ENCODE measurements around the gene PLA2G4B. TPM values are rescaled to one million over a fixed set of nuclear protein-coding genes. Genes with fewer than 3 reads are reported as not detected.

The PLA2G4B gene
- total and polyA plus RNA-seq, 2 of the 8 experiments (the other 6 are each of a cell fraction or from before 2014, with no cell fraction given) = 4.2 to 9.2 TPM

DNA sequence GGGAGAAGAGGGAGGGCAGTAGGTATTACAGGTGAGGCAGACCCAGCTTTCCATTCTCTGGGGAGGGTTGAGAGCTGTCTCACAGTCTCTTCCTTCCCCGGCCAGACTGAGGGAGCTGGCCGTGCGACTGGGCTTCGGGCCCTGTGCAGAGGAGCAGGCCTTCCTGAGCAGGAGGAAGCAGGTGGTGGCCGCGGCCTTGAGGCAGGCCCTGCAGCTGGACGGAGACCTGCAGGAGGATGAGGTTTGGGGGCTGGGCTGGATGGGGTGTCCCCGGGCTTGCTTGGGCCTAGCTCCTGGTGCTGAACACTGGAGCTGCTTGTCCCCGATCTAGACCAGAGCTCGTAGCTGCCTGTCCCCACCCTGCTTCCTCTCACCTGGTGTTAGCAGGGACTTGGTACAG lies 4.9 kb downstream of the PLA2G4B start:
- 82% methylated on average over 10 of the region's 10 CpGs; no CpG with 5 or more reads in 1 of the 2 experiments for WGBS, 2 experiments (ENCODE audit: extremely low coverage in 1 of 2, insufficient coverage in 1 of 2, insufficient read length in 1 of 2, insufficient replicate concordance in 2 of 2, low coverage in 1 of 2, low lambda C conversion rate in 2 of 2, missing lambda C conversion rate in 1 of 2)
- Histone ChIP-seq H3K23me2 (ENCODE audit: low read depth, low read length) (no peaks in the 10 kb centered on the region), H2BK12ac (ENCODE audit: low read depth, low read length) (no peak overlapping the region), H2BK120ac (replicated peaks; ENCODE audit: low read depth, low read length) (no peak overlapping the region), H3K4me2 (ENCODE audit: insufficient read depth in 1 of 2, low read depth in 2 of 2, low read length in 2 of 2) (no peak overlapping the region), H3K79me1 (ENCODE audit: low read depth, low read length) (no peaks in the 10 kb centered on the region), H3K4me3 (ENCODE audit: extremely low read depth in 1 of 4, insufficient read depth in 2 of 4, low read depth in 3 of 4, low read length in 4 of 4) (no peak overlapping the region), H3K79me2 (ENCODE audit: control insufficient read depth in 1 of 2, insufficient read depth in 2 of 2, low read length in 2 of 2) (no peaks in the 10 kb centered on the region), H3K27ac (ENCODE audit: low read depth, low read length) (no peak overlapping the region), H3K4ac (replicated peaks; ENCODE audit: insufficient read length, low read depth, low read length) (no peak overlapping the region), H2AK5ac (ENCODE audit: low read depth, low read length) (no peak overlapping the region), H3K56ac (replicated peaks; ENCODE audit: insufficient read length, low read depth, low read length) (no peak overlapping the region), H4K8ac (ENCODE audit: extremely low read depth, insufficient read depth, low read length) (no peak overlapping the region; the same call in 1 of the 2 replicates), H3K4me1 (replicated peaks in 1 of 4; ENCODE audit: control insufficient read depth in 3 of 4, insufficient read depth in 4 of 4, low read length in 3 of 4) (no peaks in the 10 kb centered on the region), H2BK5ac (ENCODE audit: low read depth, low read length) (no peak overlapping the region), H2AFZ (ENCODE audit: low read length) (no peak overlapping the region), H2BK15ac (ENCODE audit: low read length) (no peak overlapping the region), H4K20me1 (replicated peaks in 1 of 2; ENCODE audit: control insufficient read depth in 1 of 2, insufficient read depth in 2 of 2, low read length in 2 of 2) (peaks cover 0 to 2% of the 10 kb centered on the region in 2 experiments), H4K5ac (ENCODE audit: insufficient read length, low read depth, low read length) (no peak overlapping the region), H3K9ac (replicated peaks in 1 of 4; ENCODE audit: extremely low read depth in 1 of 4, low read depth in 3 of 4, low read length in 3 of 4) (no peak overlapping the region), H3K18ac (ENCODE audit: extremely low read depth, low read length) (no peak overlapping the region), H3K14ac (ENCODE audit: insufficient read length) (no peak overlapping the region), H3K23ac (ENCODE audit: insufficient read length) (no peak overlapping the region), H3K36me3 (ENCODE audit: control insufficient read depth in 2 of 4, insufficient read depth in 4 of 4, low read length in 3 of 4) (peaks cover 0 to 7% (median 2%) of the 10 kb centered on the region in 4 experiments; a peak in 3 of 8 replicates), H3K9me3 (ENCODE audit: insufficient read depth in 2 of 2, low read depth in 1 of 2, low read length in 1 of 2) (no peaks in the 10 kb centered on the region), H4K91ac (replicated peaks; ENCODE audit: insufficient read length, low read length) (no peak overlapping the region), H2BK20ac (ENCODE audit: low read length) (no peak overlapping the region), H3K27me3 (replicated peaks in 1 of 4; ENCODE audit: control insufficient read depth in 3 of 4, extremely low read depth in 1 of 4, insufficient read depth in 3 of 4, low read length in 3 of 4) (no peaks in the 10 kb centered on the region)
- POLR2A ChIA-PET (ENCODE audit: partially characterized antibody) = interaction anchor here (1.3 to 6.8 kb wide), 3 partner anchors 8 to 259 kb away, joined by 4 to 45 read pairs (median 5); no protein-coding TSS in a partner anchor
- CTCF ChIA-PET (ENCODE audit: partially characterized antibody) = interaction anchor here (0.9 to 6.7 kb wide), 7 partner anchors 12 to 70 kb away, joined by 4 to 30 read pairs (median 5); no protein-coding TSS in a partner anchor
- DNase-seq (ENCODE audit: low read depth in 1 of 2, low spot score in 2 of 2) (no peak), FAIRE-seq (no peak)
- TF ChIP-seq NANOG (IDR thresholded peaks at IDR 0.05; ENCODE audit: insufficient read depth, low read depth, low read length, poor library complexity, severe bottlenecking) = no peak
- TF ChIP-seq TAF7 (optimal IDR thresholded peaks at IDR 0.05; ENCODE audit: borderline replicate concordance, low read depth, low read length) = no peak
- no peak for TF ChIP-seq RXRA (IDR thresholded peaks at IDR 0.05; ENCODE audit: insufficient read depth, low read depth, low read length)
- no peak for TF ChIP-seq TEAD4 (IDR thresholded peaks at IDR 0.05; ENCODE audit: low read depth, low read length)
- TF ChIP-seq TBP (IDR thresholded peaks at IDR 0.05; ENCODE audit: low read depth, low read length) = no peak
- no peak for TF ChIP-seq MAFK (IDR thresholded peaks at IDR 0.05; ENCODE audit: low read depth, low read length)
- no peak for TF ChIP-seq CEBPB (IDR thresholded peaks at IDR 0.05; ENCODE audit: low read depth, low read length)
- no peak for TF ChIP-seq PHF8 (conservative IDR thresholded peaks at IDR 0.05; ENCODE audit: low read depth, low read length)
- TF ChIP-seq CTBP2 (IDR thresholded peaks at IDR 0.05; ENCODE audit: borderline replicate concordance, insufficient read depth, insufficient read length, low read length) = no peak
- TF ChIP-seq KDM4A (IDR thresholded peaks at IDR 0.05; ENCODE audit: low read depth, low read length, severe bottlenecking) = no peak
